Measurements from ENCODE around the gene GSTA3.
"Not testable (repeated sequence)": the region's sequence is repeated elsewhere in the genome, so short reads cannot be mapped to it uniquely, and the experiment has no call there.

The GSTA3 gene

GRCh38 chr6:52925042-52925441 is 15.5 kb upstream of the GSTA3 start:
- no peak for TF ChIP-seq CSDC2 (CRISPR knock-in tag; IDR thresholded peaks at IDR 0.05)
- no peak for TF ChIP-seq PPARA (CRISPR knock-in tag; IDR thresholded peaks at IDR 0.05; ENCODE audit: borderline replicate concordance)
- ATAC-seq: no peak

- ATAC-seq: not testable (repeated sequence)
These were observed 14.2 kb upstream of the GSTA3 start for GRCh38 chr6:52923689-52924088.

DNA sequence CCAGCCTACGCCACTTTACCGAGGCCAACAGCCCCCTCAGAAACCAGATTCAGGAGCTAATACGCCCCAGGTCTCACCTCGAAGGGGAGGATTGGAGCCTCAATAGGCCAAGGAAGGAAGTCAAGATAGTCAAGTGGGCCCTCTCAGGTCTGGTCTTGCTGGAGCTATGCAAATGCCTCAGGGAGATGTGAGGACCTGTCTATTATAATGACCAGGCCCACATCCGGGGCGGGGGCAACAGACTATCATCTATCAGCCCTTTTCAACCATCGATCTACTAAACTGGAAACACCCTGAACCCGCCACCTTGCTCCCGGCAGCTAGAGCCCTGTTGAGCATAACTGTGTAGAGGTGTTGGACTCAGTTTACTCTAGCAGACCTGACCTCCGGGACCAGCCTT is 12.7 kb upstream of the GSTA3 start:
- TF ChIP-seq GLIS3 (CRISPR knock-in tag; IDR thresholded peaks at IDR 0.05) (no peak), TOX (CRISPR knock-in tag; IDR thresholded peaks at IDR 0.05; ENCODE audit: borderline replicate concordance) (no peak), ZC3H10 (CRISPR knock-in tag; IDR thresholded peaks at IDR 0.05) (no peak), TCF4 (CRISPR knock-in tag; IDR thresholded peaks at IDR 0.05; ENCODE audit: borderline replicate concordance) (no peak), SNAI2 (CRISPR knock-in tag; IDR thresholded peaks at IDR 0.05) (no peak), ARNTL (CRISPR knock-in tag; IDR thresholded peaks at IDR 0.05; ENCODE audit: borderline replicate concordance, low read depth) (no peak), BACH2 (CRISPR knock-in tag; IDR thresholded peaks at IDR 0.05; ENCODE audit: borderline replicate concordance) (no peak), PPARA (CRISPR knock-in tag; IDR thresholded peaks at IDR 0.05; ENCODE audit: borderline replicate concordance) (no peak), RARB (CRISPR knock-in tag; IDR thresholded peaks at IDR 0.05) (no peak), OSR1 (CRISPR knock-in tag; IDR thresholded peaks at IDR 0.05) (no peak), ZNF8 (CRISPR knock-in tag; IDR thresholded peaks at IDR 0.05) (no peak), ZNF565 (CRISPR knock-in tag; conservative IDR thresholded peaks at IDR 0.05; ENCODE audit: low read depth) (no peak), ESRRG (CRISPR knock-in tag; IDR thresholded peaks at IDR 0.05) (no peak), CREB5 (CRISPR knock-in tag; IDR thresholded peaks at IDR 0.05; ENCODE audit: low read depth) (no peak), ZNF70 (CRISPR knock-in tag; IDR thresholded peaks at IDR 0.05) (no peak), ZFP30 (CRISPR knock-in tag; IDR thresholded peaks at IDR 0.05) (no peak)
- TF ChIP-seq, protein P1, sequence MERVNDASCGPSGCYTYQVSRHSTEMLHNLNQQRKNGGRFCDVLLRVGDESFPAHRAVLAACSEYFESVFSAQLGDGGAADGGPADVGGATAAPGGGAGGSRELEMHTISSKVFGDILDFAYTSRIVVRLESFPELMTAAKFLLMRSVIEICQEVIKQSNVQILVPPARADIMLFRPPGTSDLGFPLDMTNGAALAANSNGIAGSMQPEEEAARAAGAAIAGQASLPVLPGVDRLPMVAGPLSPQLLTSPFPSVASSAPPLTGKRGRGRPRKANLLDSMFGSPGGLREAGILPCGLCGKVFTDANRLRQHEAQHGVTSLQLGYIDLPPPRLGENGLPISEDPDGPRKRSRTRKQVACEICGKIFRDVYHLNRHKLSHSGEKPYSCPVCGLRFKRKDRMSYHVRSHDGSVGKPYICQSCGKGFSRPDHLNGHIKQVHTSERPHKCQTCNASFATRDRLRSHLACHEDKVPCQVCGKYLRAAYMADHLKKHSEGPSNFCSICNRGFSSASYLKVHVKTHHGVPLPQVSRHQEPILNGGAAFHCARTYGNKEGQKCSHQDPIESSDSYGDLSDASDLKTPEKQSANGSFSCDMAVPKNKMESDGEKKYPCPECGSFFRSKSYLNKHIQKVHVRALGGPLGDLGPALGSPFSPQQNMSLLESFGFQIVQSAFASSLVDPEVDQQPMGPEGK (CRISPR knock-in tag; IDR thresholded peaks at IDR 0.05; ENCODE audit: borderline replicate concordance): no peak
- TF ChIP-seq, protein P2, sequence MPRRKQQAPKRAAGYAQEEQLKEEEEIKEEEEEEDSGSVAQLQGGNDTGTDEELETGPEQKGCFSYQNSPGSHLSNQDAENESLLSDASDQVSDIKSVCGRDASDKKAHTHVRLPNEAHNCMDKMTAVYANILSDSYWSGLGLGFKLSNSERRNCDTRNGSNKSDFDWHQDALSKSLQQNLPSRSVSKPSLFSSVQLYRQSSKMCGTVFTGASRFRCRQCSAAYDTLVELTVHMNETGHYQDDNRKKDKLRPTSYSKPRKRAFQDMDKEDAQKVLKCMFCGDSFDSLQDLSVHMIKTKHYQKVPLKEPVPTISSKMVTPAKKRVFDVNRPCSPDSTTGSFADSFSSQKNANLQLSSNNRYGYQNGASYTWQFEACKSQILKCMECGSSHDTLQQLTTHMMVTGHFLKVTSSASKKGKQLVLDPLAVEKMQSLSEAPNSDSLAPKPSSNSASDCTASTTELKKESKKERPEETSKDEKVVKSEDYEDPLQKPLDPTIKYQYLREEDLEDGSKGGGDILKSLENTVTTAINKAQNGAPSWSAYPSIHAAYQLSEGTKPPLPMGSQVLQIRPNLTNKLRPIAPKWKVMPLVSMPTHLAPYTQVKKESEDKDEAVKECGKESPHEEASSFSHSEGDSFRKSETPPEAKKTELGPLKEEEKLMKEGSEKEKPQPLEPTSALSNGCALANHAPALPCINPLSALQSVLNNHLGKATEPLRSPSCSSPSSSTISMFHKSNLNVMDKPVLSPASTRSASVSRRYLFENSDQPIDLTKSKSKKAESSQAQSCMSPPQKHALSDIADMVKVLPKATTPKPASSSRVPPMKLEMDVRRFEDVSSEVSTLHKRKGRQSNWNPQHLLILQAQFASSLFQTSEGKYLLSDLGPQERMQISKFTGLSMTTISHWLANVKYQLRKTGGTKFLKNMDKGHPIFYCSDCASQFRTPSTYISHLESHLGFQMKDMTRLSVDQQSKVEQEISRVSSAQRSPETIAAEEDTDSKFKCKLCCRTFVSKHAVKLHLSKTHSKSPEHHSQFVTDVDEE (CRISPR knock-in tag; IDR thresholded peaks at IDR 0.05): no peak
- ATAC-seq: no peak

GRCh38 chr6:52921743-52922142 is 12.2 kb upstream of the GSTA3 start:
- no peak for TF ChIP-seq GLIS3 (CRISPR knock-in tag; IDR thresholded peaks at IDR 0.05)
- TF ChIP-seq OSR1 (CRISPR knock-in tag; IDR thresholded peaks at IDR 0.05): no peak
- TF ChIP-seq, protein P3, sequence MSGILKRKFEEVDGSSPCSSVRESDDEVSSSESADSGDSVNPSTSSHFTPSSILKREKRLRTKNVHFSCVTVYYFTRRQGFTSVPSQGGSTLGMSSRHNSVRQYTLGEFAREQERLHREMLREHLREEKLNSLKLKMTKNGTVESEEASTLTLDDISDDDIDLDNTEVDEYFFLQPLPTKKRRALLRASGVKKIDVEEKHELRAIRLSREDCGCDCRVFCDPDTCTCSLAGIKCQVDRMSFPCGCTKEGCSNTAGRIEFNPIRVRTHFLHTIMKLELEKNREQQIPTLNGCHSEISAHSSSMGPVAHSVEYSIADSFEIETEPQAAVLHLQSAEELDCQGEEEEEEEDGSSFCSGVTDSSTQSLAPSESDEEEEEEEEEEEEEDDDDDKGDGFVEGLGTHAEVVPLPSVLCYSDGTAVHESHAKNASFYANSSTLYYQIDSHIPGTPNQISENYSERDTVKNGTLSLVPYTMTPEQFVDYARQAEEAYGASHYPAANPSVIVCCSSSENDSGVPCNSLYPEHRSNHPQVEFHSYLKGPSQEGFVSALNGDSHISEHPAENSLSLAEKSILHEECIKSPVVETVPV (CRISPR knock-in tag; IDR thresholded peaks at IDR 0.05): no peak
- no peak for ATAC-seq

DNA sequence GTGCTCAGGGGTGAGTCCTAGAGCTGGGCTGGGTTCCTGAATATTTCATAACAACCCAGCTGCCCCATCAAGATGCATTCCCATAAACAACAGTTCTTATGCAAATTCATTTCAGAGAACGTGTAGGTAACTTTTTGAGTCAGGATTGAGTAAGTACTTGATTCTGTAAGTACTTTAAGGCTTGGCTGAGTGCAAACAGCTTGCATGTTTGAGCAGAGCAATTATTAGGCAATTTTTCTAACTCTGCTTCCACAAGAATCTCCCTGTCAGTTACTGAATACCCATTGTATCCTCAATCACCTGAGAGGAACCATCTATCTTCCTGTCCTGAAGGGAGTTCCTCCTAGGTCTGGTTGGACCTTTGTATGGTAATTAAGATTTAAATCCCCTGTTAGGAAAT is 10.0 kb upstream of the GSTA3 start:
- ATAC-seq: not testable (repeated sequence)

DNA sequence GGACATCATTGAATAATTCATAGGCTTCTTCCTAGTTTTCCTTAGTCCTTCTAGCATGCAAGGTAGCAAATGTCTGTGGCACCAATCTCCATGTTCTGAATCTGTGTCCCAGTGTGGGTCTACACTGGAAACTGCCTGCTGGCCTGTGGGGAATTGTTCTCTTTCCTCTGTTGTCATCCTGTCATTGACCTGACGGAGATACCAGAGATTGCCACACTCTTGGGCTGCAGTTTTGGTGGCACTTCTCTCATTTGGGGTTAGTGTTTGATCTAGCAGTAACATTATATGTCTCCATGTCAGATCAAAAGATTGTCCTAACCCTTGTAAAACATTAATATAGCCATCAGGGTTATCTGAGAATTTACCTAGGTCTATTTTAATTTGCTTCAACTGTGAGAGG is 9.3 kb upstream of the GSTA3 start:
- not testable (repeated sequence) for ATAC-seq

DNA sequence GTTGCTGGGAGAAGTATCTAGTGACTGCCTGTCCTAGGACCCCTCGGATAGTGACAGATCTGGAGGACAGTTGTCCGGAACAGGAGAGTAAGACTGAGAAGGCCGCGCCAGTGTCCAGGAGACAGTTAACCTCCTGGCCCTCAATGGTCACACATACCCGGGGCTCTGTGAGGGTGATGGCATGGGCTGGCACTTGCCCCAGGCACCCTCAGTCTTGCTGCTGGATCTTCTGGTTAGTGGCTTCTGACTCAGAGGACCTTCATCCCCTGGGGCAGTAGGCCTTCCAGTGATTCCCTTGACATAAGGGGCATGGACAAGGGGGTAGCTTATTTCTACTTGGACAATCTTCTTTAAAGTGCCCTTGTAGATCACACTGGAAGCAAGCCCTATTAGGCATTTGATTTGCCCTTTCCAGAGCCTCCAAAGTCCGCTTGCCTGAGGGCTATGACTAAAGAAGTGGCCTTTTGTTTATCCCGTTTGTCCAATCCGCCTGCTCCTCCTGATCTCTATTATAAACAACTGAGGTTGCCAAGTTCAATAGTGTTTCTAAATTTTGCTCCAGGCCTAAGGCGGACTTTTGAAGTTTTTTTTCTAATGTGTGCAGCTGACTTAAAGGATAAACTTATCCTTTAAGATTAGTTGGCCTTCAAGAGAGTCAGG is 8.7 kb upstream of the GSTA3 start:
- not testable (repeated sequence) for ATAC-seq
